BLaER1 treated with 17β-estradiol and CSF1 and Interleukin-3, amounts not matched to agents 10 nM and 100 nM (cell line): ENCODE data around the gene NCF4.
A peak's percentile ranks its signal among the peaks of the same experiment; 100 is the strongest.

Experiments used
- H3K27ac ChIP-seq, 11 experiments: shearing (Covaris generic); formaldehyde crosslinking; 2 replicates each; pipeline ENCODE4 v1.8.1; 2022
- H3K27me3 ChIP-seq, 11 experiments: shearing (Covaris generic); formaldehyde crosslinking; 2 replicates each; pipeline ENCODE4 v1.8.1; 2022
- H3K36me3 ChIP-seq, 11 experiments: shearing (Covaris generic); formaldehyde crosslinking; 2 replicates each; pipeline ENCODE4 v1.8.1; 2022
- H3K4me1 ChIP-seq, 10 experiments: shearing (Covaris generic); formaldehyde crosslinking; 2 replicates each; pipeline ENCODE4 v1.8.1; 2022
- H3K4me2 ChIP-seq, 11 experiments: shearing (Covaris generic); formaldehyde crosslinking; 2 replicates each; pipeline ENCODE4 v1.8.1; 2022
- H3K4me3 ChIP-seq, 10 experiments: shearing (Covaris generic); formaldehyde crosslinking; 2 replicates each; pipeline ENCODE4 v1.8.1; 2022
- H3K9ac ChIP-seq, 11 experiments: shearing (Covaris generic); formaldehyde crosslinking; 2 replicates each; pipeline ENCODE4 v1.8.1; 2022
- H3K9me3 ChIP-seq, 11 experiments: shearing (Covaris generic); formaldehyde crosslinking; replicated peaks in 1 of 11; 2 replicates each; pipeline ENCODE4 v1.8.1; 2022
- H4K20me1 ChIP-seq, 11 experiments: shearing (Covaris generic); formaldehyde crosslinking; 2 replicates each; pipeline ENCODE4 v1.8.1; 2022
- Cebpa-rat ChIP-seq, 11 experiments: shearing (Covaris generic); IDR thresholded peaks; 2 replicates each; pipeline ENCODE4 v1.8.1; 2022

Gene NCF4

GRCh38 chr22:36922105-36922608 lies 61.4 kb downstream of the NCF4 start:
- Histone ChIP-seq H3K4me1 (peaks cover 45 to 66% (median 52%) of the 10 kb centered on the region in 10 experiments), H3K9me3 (peaks cover 7 to 9% (median 8%) of the 10 kb centered on the region in 11 experiments; a peak in 21 of 22 replicates), H3K27me3 (no peaks in the 10 kb centered on the region), H3K36me3 (peaks cover 38 to 74% (median 63%) of the 10 kb centered on the region in 11 experiments), H3K4me3 (no peak overlapping the region), H3K27ac (peak overlapping the region in 10 of 11 experiments; percentile 15 to 69 (median 54); a peak in 18 of 22 replicates), H3K9ac (peak overlapping the region; percentile 1 to 65 (median 35); a peak in 14 of 22 replicates), H4K20me1 (peaks cover 5 to 48% (median 13%) of the 10 kb centered on the region in 11 experiments; a peak in 13 of 22 replicates), H3K4me2 (peak overlapping the region; percentile 73 to 90 (median 84))
- TF ChIP-seq Cebpa-rat (IDR thresholded peaks at IDR 0.05), result no peak

DNA sequence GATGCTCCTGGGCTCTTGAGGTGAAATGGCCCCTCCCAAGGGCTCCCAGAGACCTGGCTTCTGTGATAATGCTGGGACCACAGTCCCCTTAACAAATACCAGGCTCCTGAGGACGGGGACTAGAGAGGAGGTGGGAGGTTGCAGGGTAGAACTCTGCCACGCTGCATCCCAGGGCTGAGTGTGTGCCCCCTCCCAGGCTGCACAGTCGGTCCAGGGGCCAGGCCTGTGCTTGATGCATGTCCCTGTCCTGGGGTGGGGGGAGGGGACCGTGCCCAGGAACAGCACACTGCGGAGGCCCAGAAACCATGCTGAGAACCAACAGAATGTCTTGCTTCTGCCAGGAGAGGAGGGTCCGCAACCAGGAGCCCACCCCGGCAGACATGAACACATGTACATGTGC lies 61.9 kb downstream of the NCF4 start:
- TF ChIP-seq Cebpa-rat (IDR thresholded peaks at IDR 0.05), result no peak
- peaks cover 38 to 79% (median 63%) of the 10 kb centered on the region in 11 experiments for H3K36me3 ChIP-seq
- peaks cover 7 to 9% (median 8%) of the 10 kb centered on the region in 11 experiments; a peak in 21 of 22 replicates for H3K9me3 ChIP-seq
- H3K27me3 ChIP-seq, result no peaks in the 10 kb centered on the region
- H3K27ac ChIP-seq, result peak overlapping the region in 6 of 11 experiments; percentile 31 to 69 (median 60); a peak in 7 of 22 replicates
- H3K4me3 ChIP-seq, result no peak overlapping the region
- peaks cover 5 to 48% (median 13%) of the 10 kb centered on the region in 11 experiments; a peak in 13 of 22 replicates for H4K20me1 ChIP-seq
- H3K4me2 ChIP-seq, result peak overlapping the region in 8 of 11 experiments; percentile 24 to 90 (median 86); a peak in 10 of 22 replicates
- peaks cover 51 to 71% (median 58%) of the 10 kb centered on the region in 10 experiments for H3K4me1 ChIP-seq
- peak overlapping the region in 3 of 11 experiments; percentile 1 to 55 (median 11); a peak in 1 of 22 replicates for H3K9ac ChIP-seq

DNA sequence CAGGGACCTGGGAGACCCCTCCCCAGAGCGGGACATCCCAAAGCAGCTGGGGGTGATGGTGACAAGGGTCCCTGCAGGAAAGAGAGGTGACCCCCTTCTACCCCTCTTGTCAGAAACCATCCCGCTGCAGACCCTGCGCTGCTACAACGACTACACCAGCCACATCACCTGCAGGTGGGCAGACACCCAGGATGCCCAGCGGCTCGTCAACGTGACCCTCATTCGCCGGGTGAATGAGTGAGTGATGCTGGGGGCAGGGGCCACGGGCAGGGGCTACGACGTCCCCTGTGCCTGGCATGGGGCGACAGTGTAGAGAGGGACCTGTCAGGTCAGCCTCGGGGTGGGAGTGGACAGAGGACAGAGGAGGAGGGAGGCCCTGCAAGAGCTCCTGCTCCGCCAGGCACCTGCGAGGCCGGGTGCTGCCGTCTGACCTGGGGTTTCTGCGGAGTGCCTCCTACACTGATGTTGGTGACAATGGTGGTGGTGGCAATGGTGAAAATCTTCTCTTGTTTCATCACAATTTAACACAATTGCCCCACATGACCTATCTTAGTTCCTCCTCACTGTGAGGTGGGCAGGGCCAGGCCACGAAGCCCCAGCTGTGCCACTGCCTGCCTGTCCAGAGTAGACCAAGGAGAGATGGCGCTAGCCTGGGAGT lies 62.5 kb downstream of the NCF4 start:
- no peaks in the 10 kb centered on the region for H3K27me3 ChIP-seq
- no peak overlapping the region; a peak in 1 of 22 replicates for H3K9ac ChIP-seq
- peaks cover 56 to 77% (median 62%) of the 10 kb centered on the region in 10 experiments for H3K4me1 ChIP-seq
- H3K4me3 ChIP-seq, result no peak overlapping the region
- H4K20me1 ChIP-seq, result peaks cover 5 to 53% (median 13%) of the 10 kb centered on the region in 11 experiments; a peak in 13 of 22 replicates
- H3K9me3 ChIP-seq, result peaks cover 7 to 9% (median 8%) of the 10 kb centered on the region in 11 experiments; a peak in 21 of 22 replicates
- peak overlapping the region in 1 of 11 experiments; percentile 69; a peak in 1 of 22 replicates for H3K27ac ChIP-seq
- no peak for TF ChIP-seq Cebpa-rat (IDR thresholded peaks at IDR 0.05)
- H3K4me2 ChIP-seq, result peak overlapping the region in 6 of 11 experiments; percentile 24 to 90 (median 85); a peak in 6 of 22 replicates
- H3K36me3 ChIP-seq, result peaks cover 38 to 84% (median 63%) of the 10 kb centered on the region in 11 experiments

DNA sequence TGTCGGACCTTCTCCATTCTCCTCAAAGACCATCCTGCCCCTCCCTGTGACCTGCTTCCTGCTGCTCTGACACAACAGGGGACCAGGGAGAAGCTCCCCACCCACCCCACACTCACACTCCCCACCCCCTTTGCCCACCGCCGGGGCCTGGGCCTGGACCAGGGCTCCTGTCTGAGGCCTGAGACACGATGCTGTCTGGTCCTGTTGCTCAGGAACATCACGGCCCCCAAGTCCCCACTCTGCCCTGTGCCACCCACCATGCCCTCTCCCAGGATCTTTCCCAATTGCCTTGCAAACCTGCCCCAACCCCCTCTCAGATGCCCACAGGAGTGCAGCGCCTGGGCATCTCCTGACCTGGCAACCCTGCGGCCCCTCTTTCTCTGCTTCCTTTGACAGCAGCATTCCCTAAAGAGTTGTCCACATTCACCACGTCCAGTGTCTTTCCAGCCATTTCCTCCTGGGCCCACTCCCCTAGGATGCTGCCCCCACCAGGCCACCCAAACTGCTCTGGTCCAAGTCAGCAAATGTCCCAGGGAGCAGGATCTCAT lies 63.4 kb downstream of the NCF4 start:
- H4K20me1 ChIP-seq, result peaks cover 5 to 62% (median 13%) of the 10 kb centered on the region in 11 experiments; a peak in 13 of 22 replicates
- no peak for TF ChIP-seq Cebpa-rat (IDR thresholded peaks at IDR 0.05)
- no peaks in the 10 kb centered on the region; a peak in 1 of 22 replicates for H3K9me3 ChIP-seq
- no peak overlapping the region for H3K27ac ChIP-seq
- 0 out of 22 replicates have a peak, but pooled peaks cover 0 to under 1% (median 0%) of the 10 kb centered on the region in 11 experiments for H3K27me3 ChIP-seq
- no peak overlapping the region for H3K9ac ChIP-seq
- no peak overlapping the region for H3K4me3 ChIP-seq
- H3K4me2 ChIP-seq, result no peak overlapping the region
- H3K36me3 ChIP-seq, result peaks cover 30 to 84% (median 57%) of the 10 kb centered on the region in 11 experiments
- peaks cover 66 to 86% (median 71%) of the 10 kb centered on the region in 10 experiments for H3K4me1 ChIP-seq

DNA sequence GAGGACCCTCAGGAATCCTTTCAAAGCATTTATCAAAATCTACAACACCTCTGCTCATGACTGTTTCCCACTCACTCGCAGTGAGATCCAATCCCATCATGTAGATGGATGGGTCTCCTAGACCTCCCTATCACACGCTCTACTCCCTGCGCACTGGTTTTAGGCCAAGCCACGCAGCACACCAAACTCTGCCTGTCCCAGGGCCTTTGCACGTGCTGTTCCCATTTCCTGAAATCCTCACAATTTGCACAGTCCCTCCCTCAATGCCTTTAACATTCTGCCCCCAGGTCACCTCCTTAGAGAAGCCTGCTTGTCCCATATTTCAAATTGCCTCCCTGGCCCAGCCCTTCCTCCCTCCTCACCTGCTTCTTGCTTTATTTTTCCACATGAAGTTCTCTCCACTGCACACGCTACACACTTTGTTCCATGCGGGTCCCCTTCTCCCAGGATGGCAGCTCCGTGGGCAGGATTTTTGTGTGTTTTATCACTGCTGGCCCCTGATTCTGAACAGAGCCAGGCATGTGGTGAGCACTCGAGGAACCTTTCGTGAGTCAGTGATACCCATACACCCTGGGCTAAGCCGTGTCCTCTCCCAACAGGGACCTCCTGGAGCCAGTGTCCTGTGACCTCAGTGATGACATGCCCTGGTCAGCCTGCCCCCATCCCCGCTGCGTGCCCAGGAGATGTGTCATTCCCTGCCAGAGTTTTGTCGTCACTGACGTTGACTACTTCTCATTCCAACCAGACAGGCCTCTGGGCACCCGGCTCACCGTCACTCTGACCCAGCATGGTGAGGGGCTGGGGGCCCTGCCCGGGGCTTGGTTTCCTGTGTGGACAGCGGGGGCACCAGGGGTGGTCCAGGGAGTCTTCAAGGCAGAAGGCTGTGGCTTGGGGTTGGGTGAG lies 64.8 kb downstream of the NCF4 start:
- no peak for TF ChIP-seq Cebpa-rat (IDR thresholded peaks at IDR 0.05)
- Histone ChIP-seq H4K20me1 (peaks cover 10 to 65% (median 19%) of the 10 kb centered on the region in 11 experiments; a peak in 16 of 22 replicates), H3K4me3 (no peak overlapping the region), H3K4me1 (peaks cover 70 to 90% (median 80%) of the 10 kb centered on the region in 10 experiments), H3K27ac (peak overlapping the region in 5 of 11 experiments; percentile 7 to 36 (median 21); a peak in 3 of 22 replicates), H3K36me3 (peaks cover 30 to 84% (median 47%) of the 10 kb centered on the region in 11 experiments), H3K9me3 (no peaks in the 10 kb centered on the region), H3K27me3 (0 out of 22 replicates have a peak, but pooled peaks cover 0 to 4% (median 0%) of the 10 kb centered on the region in 11 experiments), H3K4me2 (peak overlapping the region in 8 of 11 experiments; percentile 10 to 97 (median 86); a peak in 13 of 22 replicates), H3K9ac (peak overlapping the region in 6 of 11 experiments; percentile 3 to 48 (median 22); a peak in 5 of 22 replicates)

DNA sequence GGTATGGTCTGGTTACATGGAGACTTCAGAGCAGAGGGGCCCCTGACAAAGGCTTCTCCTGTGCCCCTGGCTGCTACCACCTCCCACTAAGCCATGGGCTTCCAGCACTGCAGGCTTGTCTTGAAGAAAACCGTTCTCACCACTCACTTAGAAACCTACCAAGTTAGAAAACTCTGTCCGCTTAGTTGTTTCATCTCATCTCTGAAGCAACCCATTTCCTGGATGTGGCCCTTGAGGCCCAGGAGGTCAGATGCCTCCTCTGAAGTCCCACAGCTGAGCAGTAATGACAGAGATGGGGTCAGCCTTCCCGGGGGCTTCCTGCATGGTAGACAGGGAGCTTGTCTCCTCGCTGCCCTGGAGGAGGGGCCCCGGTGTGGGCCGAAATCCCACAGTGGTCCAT lies 65.5 kb downstream of the NCF4 start:
- H3K9ac ChIP-seq, result peak overlapping the region in 6 of 11 experiments; percentile 3 to 48 (median 22); a peak in 5 of 22 replicates
- peaks cover 30 to 89% (median 47%) of the 10 kb centered on the region in 11 experiments for H3K36me3 ChIP-seq
- H3K4me3 ChIP-seq, result no peak overlapping the region
- peak overlapping the region in 10 of 11 experiments; percentile 7 to 97 (median 80); a peak in 16 of 22 replicates for H3K4me2 ChIP-seq
- peaks cover 10 to 65% (median 19%) of the 10 kb centered on the region in 11 experiments; a peak in 17 of 22 replicates for H4K20me1 ChIP-seq
- 0 out of 22 replicates have a peak, but pooled peaks cover 0 to 4% (median 0%) of the 10 kb centered on the region in 11 experiments for H3K27me3 ChIP-seq
- H3K27ac ChIP-seq, result peak overlapping the region in 5 of 11 experiments; percentile 7 to 36 (median 21); a peak in 2 of 22 replicates
- H3K4me1 ChIP-seq, result peaks cover 63 to 90% (median 79%) of the 10 kb centered on the region in 10 experiments
- no peak for TF ChIP-seq Cebpa-rat (IDR thresholded peaks at IDR 0.05)
- no peaks in the 10 kb centered on the region for H3K9me3 ChIP-seq

DNA sequence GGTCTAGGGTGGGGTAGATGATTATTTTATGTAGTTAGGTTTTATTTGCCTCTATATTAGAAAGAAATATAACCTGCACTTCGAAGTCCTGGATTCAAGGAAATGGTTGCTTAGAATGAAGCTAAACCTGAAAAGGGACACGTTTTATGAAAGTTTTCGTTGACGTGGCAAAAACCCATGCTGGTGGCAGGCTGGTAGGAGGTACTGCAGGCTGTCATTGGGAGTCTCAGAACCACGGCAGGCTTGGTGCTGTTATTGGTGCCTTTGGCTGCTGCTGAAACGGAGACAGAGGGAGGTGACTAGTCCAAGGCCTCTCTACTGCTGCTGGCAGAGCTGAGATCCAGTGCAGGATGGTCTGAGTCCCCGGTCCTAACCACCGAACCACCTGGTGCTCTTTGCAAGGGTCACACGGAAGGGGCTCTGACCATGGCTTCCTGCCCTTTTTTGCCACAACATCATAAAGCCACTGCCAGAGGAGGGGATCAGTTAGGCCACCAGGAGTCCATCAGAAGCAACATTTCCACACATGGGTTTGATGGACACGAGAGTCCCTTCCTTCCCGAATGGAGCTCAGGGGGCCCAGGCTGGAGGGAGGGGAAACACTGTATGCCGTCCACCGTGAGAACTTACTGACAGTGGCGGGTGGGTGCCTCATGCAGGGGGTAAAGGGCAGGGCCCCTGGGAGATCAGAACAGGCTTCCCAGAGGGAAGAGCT lies 66.1 kb downstream of the NCF4 start:
- Histone ChIP-seq H3K27ac (peak overlapping the region in 1 of 11 experiments; percentile 24; a peak in 2 of 22 replicates), H3K4me1 (peaks cover 58 to 90% (median 77%) of the 10 kb centered on the region in 10 experiments), H3K27me3 (0 out of 22 replicates have a peak, but pooled peaks cover 0 to 4% (median 0%) of the 10 kb centered on the region in 11 experiments), H3K4me2 (peak overlapping the region; percentile 7 to 97 (median 77); a peak in 21 of 22 replicates), H3K36me3 (peaks cover 30 to 94% (median 47%) of the 10 kb centered on the region in 11 experiments), H4K20me1 (peaks cover 6 to 61% (median 16%) of the 10 kb centered on the region in 11 experiments; a peak in 17 of 22 replicates), H3K4me3 (no peak overlapping the region), H3K9me3 (no peaks in the 10 kb centered on the region), H3K9ac (peak overlapping the region in 2 of 11 experiments; percentile 4 to 15; a peak in 3 of 22 replicates)
- TF ChIP-seq Cebpa-rat (IDR thresholded peaks at IDR 0.05), result no peak
